DOHH2 (cell line): ENCODE data around the gene KIF26B.

Experiments
- EZH2phosphoT487 ChIP-seq: fragments of 200-600 bp; sonication (generic); IDR thresholded peaks from 2 replicates; pipeline ENCODE4 v1.6.1; 2017; ENCODE audit warnings: borderline replicate concordance, mild to moderate bottlenecking, antibody characterized with exemption, low read length, moderate library complexity, mixed read lengths
- TF ChIP-seq, protein P1 (sequence below): fragments of 200-600 bp; sonication (generic); IDR thresholded peaks from one replicate; pipeline ENCODE4 v1.5.1; 2014; ENCODE audit warnings: antibody characterized with exemption, mild to moderate bottlenecking, low read depth, low read length; ENCODE audit not compliant: poor library complexity, severe bottlenecking

DNA sequence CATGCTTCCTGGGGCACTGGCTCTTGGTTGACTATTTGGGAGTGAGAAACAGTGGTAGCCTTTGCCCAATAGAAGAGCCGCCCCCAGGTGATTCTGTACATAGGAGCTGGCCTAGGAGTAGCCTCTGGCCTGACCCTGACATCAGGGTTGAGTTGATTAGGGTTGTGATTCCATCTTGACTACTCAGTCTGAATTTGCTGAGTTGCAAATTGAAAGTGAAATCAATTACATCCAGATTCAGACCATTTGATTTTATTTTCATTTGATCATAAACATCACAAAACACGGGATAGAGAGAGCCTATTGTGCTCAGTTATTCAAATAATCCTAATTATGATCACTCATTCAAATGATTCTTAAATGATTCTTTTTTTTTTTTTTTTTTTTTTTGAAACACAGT lies 253.2 kb downstream of the KIF26B start:
- TF ChIP-seq, protein P1, sequence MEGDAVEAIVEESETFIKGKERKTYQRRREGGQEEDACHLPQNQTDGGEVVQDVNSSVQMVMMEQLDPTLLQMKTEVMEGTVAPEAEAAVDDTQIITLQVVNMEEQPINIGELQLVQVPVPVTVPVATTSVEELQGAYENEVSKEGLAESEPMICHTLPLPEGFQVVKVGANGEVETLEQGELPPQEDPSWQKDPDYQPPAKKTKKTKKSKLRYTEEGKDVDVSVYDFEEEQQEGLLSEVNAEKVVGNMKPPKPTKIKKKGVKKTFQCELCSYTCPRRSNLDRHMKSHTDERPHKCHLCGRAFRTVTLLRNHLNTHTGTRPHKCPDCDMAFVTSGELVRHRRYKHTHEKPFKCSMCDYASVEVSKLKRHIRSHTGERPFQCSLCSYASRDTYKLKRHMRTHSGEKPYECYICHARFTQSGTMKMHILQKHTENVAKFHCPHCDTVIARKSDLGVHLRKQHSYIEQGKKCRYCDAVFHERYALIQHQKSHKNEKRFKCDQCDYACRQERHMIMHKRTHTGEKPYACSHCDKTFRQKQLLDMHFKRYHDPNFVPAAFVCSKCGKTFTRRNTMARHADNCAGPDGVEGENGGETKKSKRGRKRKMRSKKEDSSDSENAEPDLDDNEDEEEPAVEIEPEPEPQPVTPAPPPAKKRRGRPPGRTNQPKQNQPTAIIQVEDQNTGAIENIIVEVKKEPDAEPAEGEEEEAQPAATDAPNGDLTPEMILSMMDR: no peak
- no peak for TF ChIP-seq EZH2phosphoT487
